ENCODE data around the gene ZNF564.

Gene ZNF564

GRCh38 chr19:12485052-12485416, 66.2 kb downstream of the ZNF564 start:
- ATAC-seq (replicated peaks): peak; percentile 26 to 30
- Mint-ChIP-seq H3K4me1 (peaks cover 20 to 36% of the 10 kb centered on the region in 2 donors), H3K4me3 (peak overlapping the region; percentile 93 to 100), H3K27me3 (no peaks in the 10 kb centered on the region), H3K9me3 (no peaks in the 10 kb centered on the region), H3K36me3 (peaks cover 0 to 3% of the 10 kb centered on the region in 2 donors), H3K27ac (no peak overlapping the region)
- DNase-seq: no peak

GRCh38 chr19:12484371-12485051, 66.8 kb downstream of the ZNF564 start, which contains the start of gene ZNF709:
Gene ZNF709 (minus strand): TSS chr19:12484816. CDS start chr19:12484657, 159 bp downstream.
- Mint-ChIP-seq H3K4me1 (peaks cover 20 to 36% of the 10 kb centered on the region in 2 donors), H3K27ac (peak within 1 kb of the TSS; percentile 92), H3K9me3 (no peaks in the 10 kb centered on the region), H3K36me3 (peaks cover 0 to 3% of the 10 kb centered on the region in 2 donors), H3K27me3 (no peaks in the 10 kb centered on the region), H3K4me3 (peak within 1 kb of the TSS; percentile 93 to 100)
- ATAC-seq (replicated peaks): peak; percentile 96 to 98
- DNase-seq: peak; percentile 86

GRCh38 chr19:12484011-12484370, 67.3 kb downstream of the ZNF564 start:
- no peak for DNase-seq
- Mint-ChIP-seq H3K27me3 (no peaks in the 10 kb centered on the region), H3K36me3 (peaks cover 0 to 3% of the 10 kb centered on the region in 2 donors), H3K27ac (peak overlapping the region; percentile 92), H3K4me3 (peak overlapping the region; percentile 93 to 100), H3K4me1 (peaks cover 20 to 36% of the 10 kb centered on the region in 2 donors), H3K9me3 (no peaks in the 10 kb centered on the region)
- ATAC-seq (replicated peaks): no peak

- H3K4me1 Mint-ChIP-seq: peaks cover 27 to 51% of the 10 kb centered on the region in 2 donors
- H3K9me3 Mint-ChIP-seq: no peaks in the 10 kb centered on the region
- no peaks in the 10 kb centered on the region for H3K27me3 Mint-ChIP-seq
- H3K36me3 Mint-ChIP-seq: peaks cover 0 to 3% of the 10 kb centered on the region in 2 donors
- H3K27ac Mint-ChIP-seq: peak overlapping the region; percentile 75
- peak overlapping the region; percentile 35 to 62 for H3K4me3 Mint-ChIP-seq
- DNase-seq (no peak), ATAC-seq (replicated peaks) (peak; percentile 29 to 31)
These were observed 68.8 kb downstream of the ZNF564 start for GRCh38 chr19:12482509-12482886.

- peak overlapping the region; percentile 75 for H3K27ac Mint-ChIP-seq
- peaks cover 27 to 51% of the 10 kb centered on the region in 2 donors for H3K4me1 Mint-ChIP-seq
- peak overlapping the region; percentile 35 to 71 for H3K4me3 Mint-ChIP-seq
- H3K36me3 Mint-ChIP-seq: peaks cover 0 to 3% of the 10 kb centered on the region in 2 donors
- DNase-seq (no peak), ATAC-seq (replicated peaks) (peak in 1 of 2 donors; percentile 15)
- no peaks in the 10 kb centered on the region for H3K27me3 Mint-ChIP-seq
- H3K9me3 Mint-ChIP-seq: no peaks in the 10 kb centered on the region
These were observed 69.3 kb downstream of the ZNF564 start for GRCh38 chr19:12481781-12482508.

- Mint-ChIP-seq H3K27ac (no peak overlapping the region), H3K4me3 (no peak overlapping the region), H3K4me1 (peaks cover 24 to 31% of the 10 kb centered on the region in 2 donors), H3K36me3 (peaks cover 0 to 7% of the 10 kb centered on the region in 2 donors), H3K27me3 (no peaks in the 10 kb centered on the region), H3K9me3 (no peaks in the 10 kb centered on the region)
- ATAC-seq (replicated peaks): no peak
- DNase-seq: no peak
These were observed 72.9 kb downstream of the ZNF564 start for GRCh38 chr19:12478234-12478941.
